CD4-positive, alpha-beta T cell (primary cell): ENCODE measurements around the gene CFAP47. TPM values are rescaled to one million over a fixed set of nuclear protein-coding genes. Genes with fewer than 3 reads are reported as not detected.
"Not testable (repeated sequence)": the region's sequence is repeated elsewhere in the genome, so short reads cannot be mapped to it uniquely, and the experiment has no call there.

Source experiments
- ATAC-seq: fragments of 200-7000 bp; cut with Tn5 transposase; one replicate; pipeline ENCODE4 v1.10.0; 2022; ENCODE audit warnings: mild to moderate bottlenecking; ENCODE audit not compliant: poor library complexity
- CTCF ChIA-PET: fragments of 350-600 bp; sonication (Branson Sonifier 250); formaldehyde crosslinking; loops from one replicate; lab custom pipeline; 2021; ENCODE audit warnings: antibody characterized with exemption, inconsistent platforms; lab: Charles Lee
- POLR2A ChIA-PET: fragments of 350-600 bp; sonication (Branson Sonifier 250); formaldehyde crosslinking; loops from one replicate; lab custom pipeline; 2021; ENCODE audit warnings: antibody characterized with exemption, inconsistent platforms; lab: Charles Lee
- DNase-seq, 14 experiments: peaks; one replicate each; pipeline ENCODE4 v3.0.0-alpha.2; 2013 to 2020; ENCODE audit warnings: mixed read lengths in 2 of 14
- H3K27ac ChIP-seq, 2 donors: one replicate each; pipeline versions ENCODE4 v1.5.1 to v1.7.0; 2013; ENCODE audit warnings: low read length in 2 of 2, low read depth in 1 of 2, mild to moderate bottlenecking in 1 of 2
- H3K27me3 ChIP-seq, 2 experiments: 1 replicate in 1 of 2; 2 replicates in 1 of 2; pipeline versions ENCODE4 v1.6.1 to v1.7.0; 2013; ENCODE audit warnings: low read length in 2 of 2, control low read depth in 1 of 2, mild to moderate bottlenecking in 1 of 2, moderate library complexity in 1 of 2; ENCODE audit not compliant: insufficient read depth in 2 of 2, control insufficient read depth in 1 of 2
- H3K36me3 ChIP-seq: one replicate; pipeline ENCODE4 v1.6.1; 2013; ENCODE audit warnings: low read length, control low read depth; ENCODE audit not compliant: insufficient read depth
- H3K4me1 ChIP-seq: one replicate; pipeline ENCODE4 v1.6.1; 2013; ENCODE audit warnings: low read length, control low read depth; ENCODE audit not compliant: insufficient read depth
- H3K4me3 ChIP-seq: one replicate; pipeline ENCODE4 v1.5.1; 2013; ENCODE audit warnings: mild to moderate bottlenecking, low read length, moderate library complexity
- H3K9me3 ChIP-seq, 2 experiments: 1 replicate in 1 of 2; 2 replicates in 1 of 2; pipeline versions ENCODE4 v1.6.1 to v1.7.0; 2013; ENCODE audit warnings: low read length in 2 of 2, mild to moderate bottlenecking in 2 of 2, control low read depth in 1 of 2, moderate library complexity in 1 of 2; ENCODE audit not compliant: control insufficient read depth in 1 of 2, insufficient read depth in 1 of 2
- H3K27ac Mint-ChIP-seq: one replicate; pipeline ENCODE4 v1.8.0; 2020; ENCODE audit warnings: mixed read lengths
- H3K27me3 Mint-ChIP-seq: one replicate; pipeline ENCODE4 v1.8.0; 2021; ENCODE audit warnings: mixed read lengths
- H3K36me3 Mint-ChIP-seq: one replicate; pipeline ENCODE4 v1.8.0; 2021; ENCODE audit warnings: low read depth, mixed read lengths
- H3K4me1 Mint-ChIP-seq: one replicate; pipeline ENCODE4 v1.8.0; 2021; ENCODE audit warnings: low read depth, mixed read lengths
- H3K4me3 Mint-ChIP-seq: one replicate; pipeline ENCODE4 v1.8.0; 2020; ENCODE audit warnings: mild to moderate bottlenecking, mixed read lengths
- H3K9me3 Mint-ChIP-seq: one replicate; pipeline ENCODE4 v1.8.0; 2020; ENCODE audit warnings: mixed read lengths
- intact Hi-C, 2 experiments: fragments of 100-400 bp; cut with DNase I in 1 of 2; cut with micrococcal nuclease in 1 of 2; formaldehyde crosslinking; loops; one replicate each; pipeline versions ENCODE4 v1.15.1 to v1.9.0; 2023 to 2025; cut with DNase I, micrococcal nuclease
- total RNA-seq, 174 experiments: library from RNA in 2 of 174; stranded (reverse) in 2 of 174; gene quantifications; one replicate each; pipeline ENCODE4 v1.2.3 and lab custom pipeline; 2021 to 2026
- TF ChIP-seq, protein P1 (sequence below): fragments of 200-600 bp; IDR thresholded peaks from one replicate; pipeline ENCODE4 v1.8.0; 2022; ENCODE audit warnings: antibody characterized with exemption, mild to moderate bottlenecking

The CFAP47 gene
- total RNA-seq, 2 experiments from 2014 or later, result not detected

GRCh38 chrX:36214924-36215323 lies 295.4 kb downstream of the CFAP47 start:
- ChIA-PET CTCF (no interaction called here), POLR2A (no interaction called here)
- Mint-ChIP-seq H3K4me3 (no peak overlapping the region), H3K27ac (no peak overlapping the region), H3K4me1 (no peaks in the 10 kb centered on the region), H3K9me3 (peaks cover 2% of the 10 kb centered on the region), H3K27me3 (no peaks in the 10 kb centered on the region), H3K36me3 (no peaks in the 10 kb centered on the region)
- intact Hi-C loops, result no loop called here
- ATAC-seq (no peak), DNase-seq (no peak)
- Histone ChIP-seq H3K4me3 (no peak overlapping the region), H3K27me3 (no peaks in the 10 kb centered on the region), H3K4me1 (no peaks in the 10 kb centered on the region), H3K9me3 (no peaks in the 10 kb centered on the region), H3K27ac (no peak overlapping the region), H3K36me3 (no peaks in the 10 kb centered on the region)
- TF ChIP-seq, protein P1, sequence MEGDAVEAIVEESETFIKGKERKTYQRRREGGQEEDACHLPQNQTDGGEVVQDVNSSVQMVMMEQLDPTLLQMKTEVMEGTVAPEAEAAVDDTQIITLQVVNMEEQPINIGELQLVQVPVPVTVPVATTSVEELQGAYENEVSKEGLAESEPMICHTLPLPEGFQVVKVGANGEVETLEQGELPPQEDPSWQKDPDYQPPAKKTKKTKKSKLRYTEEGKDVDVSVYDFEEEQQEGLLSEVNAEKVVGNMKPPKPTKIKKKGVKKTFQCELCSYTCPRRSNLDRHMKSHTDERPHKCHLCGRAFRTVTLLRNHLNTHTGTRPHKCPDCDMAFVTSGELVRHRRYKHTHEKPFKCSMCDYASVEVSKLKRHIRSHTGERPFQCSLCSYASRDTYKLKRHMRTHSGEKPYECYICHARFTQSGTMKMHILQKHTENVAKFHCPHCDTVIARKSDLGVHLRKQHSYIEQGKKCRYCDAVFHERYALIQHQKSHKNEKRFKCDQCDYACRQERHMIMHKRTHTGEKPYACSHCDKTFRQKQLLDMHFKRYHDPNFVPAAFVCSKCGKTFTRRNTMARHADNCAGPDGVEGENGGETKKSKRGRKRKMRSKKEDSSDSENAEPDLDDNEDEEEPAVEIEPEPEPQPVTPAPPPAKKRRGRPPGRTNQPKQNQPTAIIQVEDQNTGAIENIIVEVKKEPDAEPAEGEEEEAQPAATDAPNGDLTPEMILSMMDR, result no peak

GRCh38 chrX:36218801-36219200 lies 299.3 kb downstream of the CFAP47 start:
- Histone ChIP-seq H3K4me3 (no peak overlapping the region), H3K36me3 (no peaks in the 10 kb centered on the region), H3K27me3 (no peaks in the 10 kb centered on the region), H3K9me3 (no peaks in the 10 kb centered on the region), H3K27ac (no peak overlapping the region), H3K4me1 (no peaks in the 10 kb centered on the region)
- H3K9me3 Mint-ChIP-seq, result no peaks in the 10 kb centered on the region
- no peak overlapping the region for H3K4me3 Mint-ChIP-seq
- H3K36me3 Mint-ChIP-seq, result no peaks in the 10 kb centered on the region
- ATAC-seq, result no peak
- H3K27ac Mint-ChIP-seq, result no peak overlapping the region
- DNase-seq, result no peak
- TF ChIP-seq, protein P1, result no peak
- intact Hi-C loops, result no loop called here
- POLR2A ChIA-PET, result no interaction called here
- H3K4me1 Mint-ChIP-seq, result no peaks in the 10 kb centered on the region
- no peaks in the 10 kb centered on the region for H3K27me3 Mint-ChIP-seq
- CTCF ChIA-PET, result no interaction called here

- H3K27ac ChIP-seq, H3K27me3 ChIP-seq, H3K36me3 ChIP-seq, H3K4me3 Mint-ChIP-seq, DNase-seq, H3K27me3 Mint-ChIP-seq, H3K9me3 Mint-ChIP-seq, H3K27ac Mint-ChIP-seq, H3K36me3 Mint-ChIP-seq, H3K4me1 Mint-ChIP-seq, H3K9me3 ChIP-seq, ATAC-seq, H3K4me1 ChIP-seq, intact Hi-C loops, H3K4me3 ChIP-seq, POLR2A ChIA-PET, CTCF ChIA-PET: not testable (repeated sequence)
Measured at GRCh38 chrX:36234840-36235528, 315.4 kb downstream of the CFAP47 start.

DNA sequence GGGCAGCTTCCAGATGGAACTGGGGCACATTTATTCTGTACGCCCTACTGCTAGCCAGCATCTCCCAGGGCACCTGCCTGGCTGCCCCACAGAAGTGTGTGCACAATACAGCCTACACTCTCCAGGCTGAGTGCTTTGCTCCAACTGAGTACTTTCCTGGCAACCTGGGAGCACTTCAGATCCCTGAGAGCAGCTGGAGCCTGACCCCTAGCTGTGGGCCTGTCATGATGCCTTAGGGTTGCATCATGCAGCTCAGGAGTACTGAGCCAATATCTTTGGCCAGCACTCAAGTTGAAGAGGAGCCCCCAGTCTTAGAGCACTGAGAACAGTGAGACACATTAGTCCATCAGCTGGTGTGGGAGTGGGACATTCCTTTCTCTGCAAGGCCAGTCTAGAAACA lies 321.9 kb downstream of the CFAP47 start:
- TF ChIP-seq, protein P1, result no peak
- Histone ChIP-seq H3K27me3 (no peaks in the 10 kb centered on the region), H3K4me3 (no peak overlapping the region), H3K27ac (no peak overlapping the region), H3K4me1 (no peaks in the 10 kb centered on the region), H3K9me3 (peaks cover 0 to 8% of the 10 kb centered on the region in 2 experiments), H3K36me3 (no peaks in the 10 kb centered on the region)
- intact Hi-C loops, result no loop called here
- H3K4me3 Mint-ChIP-seq, result no peak overlapping the region
- ATAC-seq (no peak), DNase-seq (no peak)
- no peaks in the 10 kb centered on the region for H3K4me1 Mint-ChIP-seq
- no peaks in the 10 kb centered on the region for H3K9me3 Mint-ChIP-seq
- H3K27ac Mint-ChIP-seq, result no peak overlapping the region
- ChIA-PET CTCF (no interaction called here), POLR2A (no interaction called here)
- H3K36me3 Mint-ChIP-seq, result no peaks in the 10 kb centered on the region
- H3K27me3 Mint-ChIP-seq, result no peaks in the 10 kb centered on the region
